GM12872 (cell line): Measurements from ENCODE around the gene IDH2.

ENCODE experiments used
- CTCF ChIP-seq: IDR thresholded peaks from 3 replicates; pipeline ENCODE4 v1.5.1; 2011; ENCODE audit warnings: low read depth, mild to moderate bottlenecking, low read length, moderate library complexity; ENCODE audit not compliant: insufficient read depth

IDH2 gene

GRCh38 chr15:90101969-90102890 lies at the start of gene IDH2:
TSS of gene IDH2 (minus strand) at chr15:90102468. CDS start at chr15:90102390, 78 bp downstream.
- no peak for TF ChIP-seq CTCF

DNA sequence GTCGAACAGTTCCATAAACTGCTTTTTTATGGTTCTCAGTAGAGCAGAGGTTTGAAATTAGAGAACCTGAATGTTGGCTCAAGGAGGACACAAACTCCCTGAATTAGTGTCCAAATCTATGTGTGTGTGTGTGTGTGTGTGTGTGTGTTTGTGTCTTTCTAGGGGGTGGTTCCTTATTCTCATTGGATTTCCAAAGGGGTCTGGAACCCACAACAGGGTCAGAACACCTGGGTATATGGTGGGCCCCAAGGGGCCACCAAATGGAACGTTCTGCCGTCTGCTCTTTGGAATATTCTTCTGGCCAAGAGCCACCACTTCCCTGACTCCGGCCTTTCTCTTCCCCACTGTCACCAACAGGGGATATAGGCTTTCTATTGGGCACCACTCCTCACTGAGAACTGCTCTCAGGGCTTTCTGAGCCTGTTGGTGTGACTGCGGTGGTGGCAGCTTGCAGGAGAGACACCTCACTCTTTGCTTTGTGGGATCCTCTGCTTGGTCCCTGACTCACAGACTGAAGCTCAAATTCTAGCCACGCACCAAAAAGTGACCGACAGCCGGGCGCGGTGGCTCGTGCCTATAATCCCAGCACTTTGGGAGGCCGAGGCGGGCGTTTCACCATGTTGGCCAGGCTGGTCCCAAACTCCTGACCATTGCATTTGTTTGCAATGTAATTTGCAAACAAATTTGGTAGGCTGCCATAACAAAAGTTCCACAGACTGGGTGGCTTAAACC lies 47.5 kb upstream of the IDH2 start:
- no peak for TF ChIP-seq CTCF

DNA sequence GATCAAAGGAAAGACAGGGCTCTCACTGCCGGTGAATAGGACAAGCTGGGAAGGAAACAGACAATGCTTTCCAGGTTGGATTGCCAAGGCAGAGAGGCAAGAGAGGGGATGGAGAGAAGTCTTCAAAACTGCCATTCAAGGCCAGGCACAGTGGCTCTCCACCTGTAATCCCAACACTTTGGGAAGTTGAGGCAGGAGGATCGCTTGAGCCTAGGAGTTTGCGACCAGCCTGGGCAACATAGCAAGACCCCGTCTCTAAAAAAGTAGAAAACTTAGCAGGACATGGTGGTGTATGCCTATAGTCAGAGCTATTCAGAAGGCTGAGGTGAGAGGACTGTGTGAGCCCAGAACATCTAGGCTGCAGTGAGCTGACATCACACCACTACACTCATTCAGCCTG lies 43.5 kb upstream of the IDH2 start:
- TF ChIP-seq CTCF: no peak

- no peak for TF ChIP-seq CTCF
Measured at GRCh38 chr15:90145259-90145658, 43.0 kb upstream of the IDH2 start.

- peak; percentile 89 for TF ChIP-seq CTCF
Measured at GRCh38 chr15:90143166-90143655, 40.9 kb upstream of the IDH2 start.

DNA sequence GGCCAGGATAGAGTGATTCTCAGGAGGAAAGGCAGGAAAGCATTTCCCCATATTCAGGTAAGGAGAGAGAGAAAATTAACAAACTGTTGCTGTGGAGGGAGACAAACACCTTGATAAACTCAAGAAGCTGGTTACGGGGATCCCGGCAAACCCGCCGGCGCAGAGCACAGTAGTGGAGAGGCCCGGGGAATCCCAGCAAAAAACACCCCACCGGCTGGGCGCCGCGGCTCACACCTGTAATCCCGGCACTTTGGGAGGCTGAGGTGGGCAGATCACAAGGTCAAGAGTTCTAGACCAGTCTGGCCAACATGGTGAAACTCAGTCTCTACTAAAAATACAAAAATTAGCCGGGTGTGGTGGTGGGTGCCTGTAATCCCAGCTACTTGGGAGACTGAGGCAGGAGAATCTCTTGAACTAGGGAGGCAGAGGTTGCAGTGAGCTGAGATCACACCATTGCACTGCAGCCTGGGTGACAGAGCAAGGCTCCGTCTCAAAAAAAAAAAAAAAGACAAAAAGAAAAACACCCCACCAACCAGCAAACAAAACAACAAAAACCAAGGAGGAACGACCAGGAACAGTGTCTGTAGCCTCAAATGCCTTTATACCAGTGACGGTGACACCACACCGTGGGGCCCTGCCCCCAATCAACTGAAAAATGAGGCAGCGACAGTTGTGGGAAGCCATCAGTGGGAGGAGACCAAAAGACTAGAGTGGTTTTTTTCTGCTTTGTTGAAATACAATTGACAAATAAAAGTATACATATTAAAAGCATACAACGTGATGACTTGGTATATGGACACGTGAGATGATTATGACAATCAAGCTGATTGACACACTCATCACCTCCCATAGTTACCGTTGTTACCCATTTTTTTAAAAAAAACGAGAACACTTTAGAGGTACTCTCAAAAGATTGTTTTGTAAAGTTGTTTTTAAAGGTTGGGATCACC lies 40.2 kb upstream of the IDH2 start:
- TF ChIP-seq CTCF: no peak
